ENCODE results near the gene EIF4G3. TPM values are rescaled to one million over a fixed set of nuclear protein-coding genes. Genes with fewer than 3 reads are reported as not detected.

Gene EIF4G3
- total and polyA plus RNA-seq, 2 donors (not counting 3 experiments of a cell fraction or from before 2014, with no cell fraction given) = 40.7 to 78.5 TPM

DNA sequence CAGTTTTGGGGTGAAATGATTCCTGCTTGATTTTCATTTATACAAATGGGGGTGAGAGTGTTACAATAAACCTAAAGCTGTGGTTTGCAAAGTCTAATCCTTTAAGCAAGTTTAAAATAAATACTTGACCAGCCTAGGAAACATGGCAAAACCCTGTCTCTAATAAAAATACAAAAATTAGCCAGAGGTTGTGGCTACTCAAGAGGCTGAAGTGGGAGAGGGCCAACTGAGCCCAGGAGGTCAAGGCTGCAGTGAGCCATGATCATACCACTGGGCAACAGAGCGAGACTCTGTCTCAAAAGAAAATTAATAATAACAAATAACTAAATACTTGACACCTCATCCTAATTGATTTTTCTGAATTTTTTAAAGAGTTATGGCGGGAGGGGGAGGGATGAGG, 110.8 kb downstream of the EIF4G3 start:
- ChIA-PET CTCF (interaction anchor here (0.9 kb wide), 1 partner anchor 19 kb away, joined by 3 read pairs; no protein-coding TSS in a partner anchor), POLR2A (interaction anchor here (0.7 kb wide), 1 partner anchor 98 kb away, joined by 3 read pairs; no protein-coding TSS in a partner anchor)
- intact Hi-C loops (cut with micrococcal nuclease) (no loop called here), dilution Hi-C loops (cut with MboI; ENCODE audit: extremely low pct_ligation_motif_present, low sequenced_read_pairs) (no loop called here)
- Histone ChIP-seq H3K9ac (replicated peaks; ENCODE audit: extremely low read depth, insufficient read depth, low read length) (no peak overlapping the region), H3K9me1 (replicated peaks; ENCODE audit: control insufficient read depth, extremely low read depth, insufficient read depth, low read length) (no peaks in the 10 kb centered on the region), H4K20me1 (replicated peaks; ENCODE audit: control insufficient read depth, extremely low read depth, insufficient read depth, low read length) (no peaks in the 10 kb centered on the region), H3K27ac (ENCODE audit: insufficient read depth, low read depth, low read length) (no peak overlapping the region), H3K4me3 (replicated peaks in 1 of 3; ENCODE audit: insufficient read depth in 1 of 3, low read depth in 1 of 3, low read length in 3 of 3) (no peak overlapping the region), H3K4me1 (ENCODE audit: control insufficient read depth, extremely low read depth, insufficient read depth, low read length) (peaks cover 4% of the 10 kb centered on the region), H3K79me2 (ENCODE audit: control insufficient read depth, insufficient read depth, low read length) (peaks cover 17% of the 10 kb centered on the region), H3K4me2 (ENCODE audit: insufficient read depth, low read length) (no peak overlapping the region), H3K9me3 (replicated peaks; ENCODE audit: control insufficient read depth, insufficient read depth, low read length) (no peaks in the 10 kb centered on the region), H3K36me3 (ENCODE audit: control insufficient read depth in 2 of 2, extremely low read depth in 1 of 2, insufficient read depth in 2 of 2, low read length in 2 of 2) (no peaks in the 10 kb centered on the region), H3K27me3 (ENCODE audit: control insufficient read depth in 2 of 2, insufficient read depth in 2 of 2, low read length in 2 of 2) (no peaks in the 10 kb centered on the region), H2AFZ (ENCODE audit: low read depth, low read length) (no peak overlapping the region)
- TF ChIP-seq, protein P1, sequence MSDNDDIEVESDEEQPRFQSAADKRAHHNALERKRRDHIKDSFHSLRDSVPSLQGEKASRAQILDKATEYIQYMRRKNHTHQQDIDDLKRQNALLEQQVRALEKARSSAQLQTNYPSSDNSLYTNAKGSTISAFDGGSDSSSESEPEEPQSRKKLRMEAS (IDR thresholded peaks at IDR 0.05; ENCODE audit: insufficient read depth, insufficient read length) = no peak
- TF ChIP-seq JUN (IDR thresholded peaks at IDR 0.05; ENCODE audit: borderline replicate concordance, insufficient read depth, insufficient read length, low read depth) (no peak), FOS (IDR thresholded peaks at IDR 0.05; ENCODE audit: borderline replicate concordance, insufficient read depth, low read length) (no peak), MYC (IDR thresholded peaks at IDR 0.05; ENCODE audit: low read depth, low read length) (no peak), POLR2AphosphoS5 (IDR thresholded peaks at IDR 0.05; ENCODE audit: insufficient read depth, low read depth, low read length) (no peak), POLR2A (IDR thresholded peaks at IDR 0.05; ENCODE audit: low read depth, low read length) (no peak), EZH2 (IDR thresholded peaks at IDR 0.05; ENCODE audit: borderline replicate concordance, low read depth, low read length, severe bottlenecking) (no peak), GATA2 (IDR thresholded peaks at IDR 0.05; ENCODE audit: insufficient read depth, insufficient read length, low read depth, low read length) (no peak)
- TF ChIP-seq, protein P2, sequence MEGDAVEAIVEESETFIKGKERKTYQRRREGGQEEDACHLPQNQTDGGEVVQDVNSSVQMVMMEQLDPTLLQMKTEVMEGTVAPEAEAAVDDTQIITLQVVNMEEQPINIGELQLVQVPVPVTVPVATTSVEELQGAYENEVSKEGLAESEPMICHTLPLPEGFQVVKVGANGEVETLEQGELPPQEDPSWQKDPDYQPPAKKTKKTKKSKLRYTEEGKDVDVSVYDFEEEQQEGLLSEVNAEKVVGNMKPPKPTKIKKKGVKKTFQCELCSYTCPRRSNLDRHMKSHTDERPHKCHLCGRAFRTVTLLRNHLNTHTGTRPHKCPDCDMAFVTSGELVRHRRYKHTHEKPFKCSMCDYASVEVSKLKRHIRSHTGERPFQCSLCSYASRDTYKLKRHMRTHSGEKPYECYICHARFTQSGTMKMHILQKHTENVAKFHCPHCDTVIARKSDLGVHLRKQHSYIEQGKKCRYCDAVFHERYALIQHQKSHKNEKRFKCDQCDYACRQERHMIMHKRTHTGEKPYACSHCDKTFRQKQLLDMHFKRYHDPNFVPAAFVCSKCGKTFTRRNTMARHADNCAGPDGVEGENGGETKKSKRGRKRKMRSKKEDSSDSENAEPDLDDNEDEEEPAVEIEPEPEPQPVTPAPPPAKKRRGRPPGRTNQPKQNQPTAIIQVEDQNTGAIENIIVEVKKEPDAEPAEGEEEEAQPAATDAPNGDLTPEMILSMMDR (IDR thresholded peaks at IDR 0.05; ENCODE audit: extremely low read depth in 1 of 2, insufficient read depth in 1 of 2, low read depth in 1 of 2, low read length in 2 of 2) = no peak
- no peak for FAIRE-seq
- DNase-seq (ENCODE audit: low read depth, low spot score) = no peak
- no TSS peak for BruUV-seq (replicated peaks)

Data from endothelial cell of umbilical vein (primary cell).